SK-N-MC (cell line): ENCODE results near the gene COTL1.
"Not testable (repeated sequence)": the region's sequence is repeated elsewhere in the genome, so short reads cannot be mapped to it uniquely, and the experiment has no call there.

Experiments used
- DNase-seq: peaks from one replicate; pipeline ENCODE4 v3.0.0-alpha.2; 2011; ENCODE audit warnings: low read depth, low spot score
- H3K27ac ChIP-seq: fragments of 200-600 bp; sonication (generic); 2 replicates; pipeline ENCODE4 v1.5.1; 2016; ENCODE audit warnings: mixed run types
- H3K36me3 ChIP-seq: fragments of 200-600 bp; sonication (generic); 2 replicates; pipeline ENCODE4 v1.6.1; 2017; ENCODE audit warnings: antibody characterized with exemption, low read length, mixed read lengths; ENCODE audit not compliant: insufficient read depth
- H3K4me3 ChIP-seq: fragments of 200-600 bp; sonication (generic); 2 replicates; pipeline ENCODE4 v1.5.1; 2016
- H3K9ac ChIP-seq: fragments of 200-600 bp; sonication (generic); 2 replicates; pipeline ENCODE4 v1.8.0; 2017; ENCODE audit warnings: mixed run types, mixed read lengths; ENCODE audit not compliant: insufficient read length
- H3K9me3 ChIP-seq: fragments of 200-600 bp; sonication (generic); 2 replicates; pipeline ENCODE4 v1.6.1; 2017; ENCODE audit warnings: low read depth, mild to moderate bottlenecking, antibody characterized with exemption, low read length, moderate library complexity, mixed read lengths
- EZH2 ChIP-seq: fragments of 200-600 bp; sonication (generic); IDR thresholded peaks from one replicate; pipeline ENCODE4 v1.6.1; 2017; ENCODE audit warnings: antibody characterized with exemption
- FOXP2 ChIP-seq: optimal IDR thresholded peaks from 2 replicates; pipeline ENCODE3; 2011; ENCODE audit warnings: mild to moderate bottlenecking, moderate library complexity; ENCODE audit not compliant: insufficient read depth; ENCODE audit errors: extremely low read length, control extremely low read depth
- POLR2AphosphoS5 ChIP-seq: IDR thresholded peaks from 2 replicates; pipeline ENCODE4 v1.6.1; 2012; ENCODE audit warnings: mild to moderate bottlenecking, low read depth, low read length, borderline replicate concordance

COTL1 gene

GRCh38 chr16:84637709-84638108, 19.8 kb upstream of the COTL1 start:
- no peak for DNase-seq

GRCh38 chr16:84635702-84636101, 17.8 kb upstream of the COTL1 start:
- Histone ChIP-seq H3K4me3 (no peak overlapping the region), H3K27ac (no peak overlapping the region), H3K9ac (no peak overlapping the region), H3K9me3 (no peaks in the 10 kb centered on the region), H3K36me3 (no peaks in the 10 kb centered on the region)
- TF ChIP-seq FOXP2 (no peak), EZH2 (no peak), POLR2AphosphoS5 (no peak)
- DNase-seq, result no peak

More at GRCh38 chr16:84637709-84638108, 19.8 kb upstream of the COTL1 start:
- H3K4me3 ChIP-seq, result no peak overlapping the region
- H3K36me3 ChIP-seq, result no peaks in the 10 kb centered on the region
- TF ChIP-seq POLR2AphosphoS5, result no peak
- no peak for TF ChIP-seq FOXP2
- no peak for TF ChIP-seq EZH2
- H3K27ac ChIP-seq, result no peak overlapping the region
- no peak overlapping the region for H3K9ac ChIP-seq
- H3K9me3 ChIP-seq, result no peaks in the 10 kb centered on the region

DNA sequence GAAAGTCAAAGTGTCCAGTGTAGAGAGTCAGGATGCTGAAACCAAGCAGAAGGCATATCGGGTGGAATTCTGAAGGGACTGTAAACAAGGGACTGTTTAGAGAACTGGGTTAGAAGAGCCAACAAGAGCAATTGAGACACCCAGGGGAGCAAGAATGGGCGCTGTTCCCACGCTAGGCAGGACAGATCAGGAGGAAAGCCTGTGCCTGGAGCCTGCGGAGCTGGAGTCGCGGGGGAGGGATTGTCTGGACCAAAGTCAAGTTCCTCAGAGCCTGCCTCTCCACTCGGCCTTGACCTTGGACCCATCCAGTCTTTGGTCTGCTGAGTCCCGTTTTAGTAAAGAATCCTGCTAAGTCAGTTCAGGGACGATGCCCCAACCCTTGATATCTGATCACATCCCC, 15.7 kb upstream of the COTL1 start:
- DNase-seq, result no peak
- TF ChIP-seq POLR2AphosphoS5 (no peak), FOXP2 (no peak), EZH2 (no peak)
- no peak overlapping the region for H3K4me3 ChIP-seq
- H3K9me3 ChIP-seq, result no peaks in the 10 kb centered on the region
- no peak overlapping the region for H3K9ac ChIP-seq
- H3K36me3 ChIP-seq, result no peaks in the 10 kb centered on the region
- no peak overlapping the region for H3K27ac ChIP-seq

GRCh38 chr16:84632862-84633261, 15.0 kb upstream of the COTL1 start:
- not testable (repeated sequence) for H3K4me3 ChIP-seq, H3K9ac ChIP-seq, H3K36me3 ChIP-seq, H3K9me3 ChIP-seq, H3K27ac ChIP-seq, DNase-seq

GRCh38 chr16:84631886-84632285, 14.0 kb upstream of the COTL1 start:
- H3K36me3 ChIP-seq, result no peaks in the 10 kb centered on the region
- DNase-seq, result no peak
- H3K27ac ChIP-seq, result no peak overlapping the region
- no peak overlapping the region for H3K4me3 ChIP-seq
- TF ChIP-seq EZH2 (no peak), FOXP2 (no peak), POLR2AphosphoS5 (no peak)
- no peaks in the 10 kb centered on the region for H3K9me3 ChIP-seq
- no peak overlapping the region for H3K9ac ChIP-seq

GRCh38 chr16:84631153-84631466, 13.2 kb upstream of the COTL1 start:
- Histone ChIP-seq H3K27ac (no peak overlapping the region), H3K4me3 (no peak overlapping the region), H3K9ac (no peak overlapping the region), H3K36me3 (no peaks in the 10 kb centered on the region), H3K9me3 (no peaks in the 10 kb centered on the region)
- TF ChIP-seq EZH2 (no peak), FOXP2 (no peak), POLR2AphosphoS5 (no peak)
- DNase-seq, result no peak

DNA sequence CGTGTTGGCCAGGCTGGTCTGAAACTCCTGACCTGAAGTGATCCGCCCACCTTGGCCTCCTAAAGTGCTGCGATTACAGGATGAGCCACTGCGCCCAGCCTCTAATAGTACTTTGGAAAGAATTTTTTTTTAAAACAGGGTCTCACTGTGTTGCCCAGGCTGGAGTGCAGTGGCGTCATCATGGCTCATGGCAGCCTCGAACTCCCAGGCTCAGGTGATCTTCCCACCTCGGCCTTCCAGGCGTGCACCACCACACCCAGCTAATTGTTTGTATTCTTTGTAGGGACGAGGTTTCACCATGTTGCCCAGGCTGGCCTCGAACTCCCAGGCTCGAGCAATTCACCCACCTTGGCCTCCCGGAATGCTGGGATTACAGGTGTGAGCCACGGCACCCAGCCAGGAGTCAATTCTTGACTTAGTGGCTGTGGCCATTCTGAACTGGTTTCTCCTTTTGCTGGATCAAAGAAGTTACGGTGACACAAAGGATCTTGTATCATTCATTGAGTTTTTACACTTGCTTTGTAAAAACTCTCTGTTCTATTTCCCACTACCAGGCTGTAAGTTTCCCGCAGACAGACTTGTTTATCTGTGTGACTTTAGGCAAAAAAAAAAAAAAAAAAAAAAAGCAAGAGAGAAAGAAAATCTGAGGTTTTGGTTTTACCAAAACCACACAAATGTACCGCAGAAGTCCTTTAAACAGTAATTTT, 12.7 kb upstream of the COTL1 start:
- no peak for DNase-seq
- no peak overlapping the region for H3K27ac ChIP-seq
- H3K4me3 ChIP-seq, result no peak overlapping the region
- no peak overlapping the region for H3K9ac ChIP-seq
- no peaks in the 10 kb centered on the region for H3K9me3 ChIP-seq
- TF ChIP-seq POLR2AphosphoS5 (no peak), EZH2 (no peak), FOXP2 (no peak)
- no peaks in the 10 kb centered on the region for H3K36me3 ChIP-seq

DNA sequence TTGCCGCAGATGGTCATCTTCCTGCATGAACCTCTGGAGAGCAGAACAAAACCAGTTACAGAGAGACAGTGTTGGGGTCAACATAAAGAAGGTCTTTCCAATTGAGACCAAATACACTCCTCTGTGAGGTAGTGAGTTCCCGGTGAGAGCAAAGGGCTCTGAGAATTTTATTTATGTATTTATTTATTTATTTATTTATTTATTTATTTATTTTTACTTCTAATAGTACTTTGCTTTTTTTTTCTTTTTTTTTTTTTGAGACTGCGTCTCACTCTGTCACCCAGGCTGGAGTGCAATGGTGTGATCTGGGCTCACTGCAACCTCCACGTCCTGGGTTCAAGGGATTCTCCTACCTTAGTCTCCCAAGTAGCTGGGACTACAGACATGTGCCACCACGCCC, 12.1 kb upstream of the COTL1 start:
- no peak overlapping the region for H3K9ac ChIP-seq
- H3K4me3 ChIP-seq, result no peak overlapping the region
- no peak for DNase-seq
- H3K27ac ChIP-seq, result no peak overlapping the region
- no peak for TF ChIP-seq EZH2
- no peak for TF ChIP-seq FOXP2
- TF ChIP-seq POLR2AphosphoS5, result no peak
- no peaks in the 10 kb centered on the region for H3K9me3 ChIP-seq
- no peaks in the 10 kb centered on the region for H3K36me3 ChIP-seq

- H3K27ac ChIP-seq, result no peak overlapping the region
- TF ChIP-seq EZH2, result no peak
- no peak for TF ChIP-seq POLR2AphosphoS5
- no peak for TF ChIP-seq FOXP2
- no peak overlapping the region for H3K4me3 ChIP-seq
- DNase-seq, result no peak
- H3K9me3 ChIP-seq, result no peaks in the 10 kb centered on the region
- H3K36me3 ChIP-seq, result no peaks in the 10 kb centered on the region
- no peak overlapping the region for H3K9ac ChIP-seq
Measured at GRCh38 chr16:84629580-84629979, 11.7 kb upstream of the COTL1 start.
